CD4-positive, alpha-beta memory T cell (primary cell): ENCODE data around the gene OPCML. TPM values are rescaled to one million over a fixed set of nuclear protein-coding genes. Genes with fewer than 3 reads are reported as not detected.

Experiments used
- CTCF ChIA-PET: fragments of 350-600 bp; sonication (Branson Sonifier 250); formaldehyde crosslinking; loops from one replicate; lab custom pipeline; 2021; ENCODE audit warnings: inconsistent platforms; ENCODE audit not compliant: partially characterized antibody; lab: Charles Lee
- POLR2A ChIA-PET: fragments of 350-600 bp; sonication (Branson Sonifier 250); formaldehyde crosslinking; loops from one replicate; lab custom pipeline; 2021; ENCODE audit not compliant: partially characterized antibody; lab: Charles Lee
- DNase-seq, 5 donors: peaks; one replicate each; pipeline versions ENCODE4 v3.0.0 to v3.0.0-alpha.2; 2020 to 2022; ENCODE audit warnings: mixed read lengths in 1 of 5
- H3K27ac ChIP-seq: one replicate; pipeline ENCODE4 v1.7.0; 2013; ENCODE audit warnings: low read depth, low read length
- H3K27me3 ChIP-seq: 2 replicates; pipeline ENCODE4 v1.7.0; 2013; ENCODE audit warnings: mild to moderate bottlenecking, low read length, moderate library complexity; ENCODE audit not compliant: insufficient read depth
- H3K36me3 ChIP-seq: 2 replicates; pipeline ENCODE4 v1.7.0; 2013; ENCODE audit warnings: mild to moderate bottlenecking, low read length, moderate library complexity; ENCODE audit not compliant: insufficient read depth
- H3K4me1 ChIP-seq: 2 replicates; pipeline ENCODE4 v1.7.0; 2013; ENCODE audit warnings: mild to moderate bottlenecking, low read length, moderate library complexity; ENCODE audit not compliant: insufficient read depth
- H3K4me3 ChIP-seq, 2 donors: one replicate each; pipeline ENCODE4 v1.7.0; 2013; ENCODE audit warnings: low read length in 2 of 2, mild to moderate bottlenecking in 1 of 2
- H3K9me3 ChIP-seq, 2 donors: one replicate each; pipeline ENCODE4 v1.7.0; 2013; ENCODE audit warnings: low read length in 2 of 2, control low read depth in 1 of 2; ENCODE audit not compliant: control insufficient read depth in 1 of 2
- H3K27ac Mint-ChIP-seq, 7 donors: one replicate each; pipeline ENCODE4 v1.8.0; 2020 to 2021; ENCODE audit warnings: mixed read lengths in 7 of 7, mild to moderate bottlenecking in 6 of 7, inconsistent platforms in 3 of 7, moderate library complexity in 3 of 7
- H3K27me3 Mint-ChIP-seq, 2 donors: one replicate each; pipeline ENCODE4 v1.8.0; 2020 to 2021; ENCODE audit warnings: mixed read lengths in 2 of 2
- H3K36me3 Mint-ChIP-seq, 2 donors: one replicate each; pipeline ENCODE4 v1.8.0; 2020 to 2021; ENCODE audit warnings: mixed read lengths in 2 of 2, inconsistent platforms in 1 of 2, mild to moderate bottlenecking in 1 of 2
- H3K4me1 Mint-ChIP-seq, 4 donors: one replicate each; pipeline ENCODE4 v1.8.0; 2020 to 2021; ENCODE audit warnings: mixed read lengths in 4 of 4, mild to moderate bottlenecking in 1 of 4
- H3K4me3 Mint-ChIP-seq, 8 donors: one replicate each; pipeline ENCODE4 v1.8.0; 2020 to 2021; ENCODE audit warnings: mixed read lengths in 8 of 8, mild to moderate bottlenecking in 7 of 8, moderate library complexity in 6 of 8, inconsistent platforms in 3 of 8
- H3K9me3 Mint-ChIP-seq, 8 donors: one replicate each; pipeline ENCODE4 v1.8.0; 2020 to 2021; ENCODE audit warnings: mixed read lengths in 8 of 8, mild to moderate bottlenecking in 5 of 8, inconsistent platforms in 3 of 8, moderate library complexity in 1 of 8
- intact Hi-C: fragments of 100-400 bp; cut with micrococcal nuclease; formaldehyde crosslinking; loops from one replicate; pipeline ENCODE4 v1.15.1; 2023
- polyA plus RNA-seq, 2 donors: library from polyadenylated mRNA; unstranded; fragments of 300-500 nt; fragmentation: Illumina TruSeq; gene quantifications; one replicate each; pipeline ENCODE4 v1.2.3, GENCODE V29; 2021
- total RNA-seq, 2 experiments: library from RNA; stranded (reverse); gene quantifications; one replicate each; pipeline ENCODE4 v1.2.3, GENCODE V29; 2021

The OPCML gene
- total and polyA plus RNA-seq, 4 experiments from 2014 or later, result not detected

DNA sequence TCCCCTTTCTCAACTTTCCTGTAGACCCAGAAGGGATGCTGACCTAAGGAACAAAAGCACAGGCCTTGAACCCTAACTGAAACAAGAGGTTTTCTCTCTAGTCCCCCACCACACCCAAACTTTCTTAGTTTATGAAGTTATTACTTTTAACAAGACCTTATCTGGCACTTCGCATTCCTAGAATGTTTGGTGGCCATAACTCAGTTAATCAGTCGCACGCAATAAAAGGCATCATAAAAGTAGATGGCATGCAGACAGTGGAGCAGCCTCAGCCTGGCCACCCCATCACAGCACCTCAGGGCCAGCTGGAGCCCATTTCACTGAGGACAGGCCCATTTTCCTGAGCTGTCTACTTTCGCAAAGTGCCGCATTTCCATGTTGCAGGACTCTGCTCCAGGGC, 301.9 kb downstream of the OPCML start:
- H3K4me1 Mint-ChIP-seq, result no peaks in the 10 kb centered on the region
- H3K36me3 ChIP-seq, result no peaks in the 10 kb centered on the region
- CTCF ChIA-PET, result no interaction called here
- no peak for DNase-seq
- no peak overlapping the region for H3K4me3 Mint-ChIP-seq
- H3K27ac ChIP-seq, result no peak overlapping the region
- intact Hi-C loops, result no loop called here
- H3K27me3 Mint-ChIP-seq, result peaks cover 0 to 1% of the 10 kb centered on the region in 2 donors
- H3K4me3 ChIP-seq, result no peak overlapping the region
- peaks cover 0 to 4% (median 0%) of the 10 kb centered on the region in 8 donors for H3K9me3 Mint-ChIP-seq
- no peaks in the 10 kb centered on the region for H3K27me3 ChIP-seq
- H3K27ac Mint-ChIP-seq, result no peak overlapping the region
- H3K4me1 ChIP-seq, result no peaks in the 10 kb centered on the region
- H3K9me3 ChIP-seq, result no peaks in the 10 kb centered on the region
- POLR2A ChIA-PET, result no interaction called here
- H3K36me3 Mint-ChIP-seq, result no peaks in the 10 kb centered on the region

DNA sequence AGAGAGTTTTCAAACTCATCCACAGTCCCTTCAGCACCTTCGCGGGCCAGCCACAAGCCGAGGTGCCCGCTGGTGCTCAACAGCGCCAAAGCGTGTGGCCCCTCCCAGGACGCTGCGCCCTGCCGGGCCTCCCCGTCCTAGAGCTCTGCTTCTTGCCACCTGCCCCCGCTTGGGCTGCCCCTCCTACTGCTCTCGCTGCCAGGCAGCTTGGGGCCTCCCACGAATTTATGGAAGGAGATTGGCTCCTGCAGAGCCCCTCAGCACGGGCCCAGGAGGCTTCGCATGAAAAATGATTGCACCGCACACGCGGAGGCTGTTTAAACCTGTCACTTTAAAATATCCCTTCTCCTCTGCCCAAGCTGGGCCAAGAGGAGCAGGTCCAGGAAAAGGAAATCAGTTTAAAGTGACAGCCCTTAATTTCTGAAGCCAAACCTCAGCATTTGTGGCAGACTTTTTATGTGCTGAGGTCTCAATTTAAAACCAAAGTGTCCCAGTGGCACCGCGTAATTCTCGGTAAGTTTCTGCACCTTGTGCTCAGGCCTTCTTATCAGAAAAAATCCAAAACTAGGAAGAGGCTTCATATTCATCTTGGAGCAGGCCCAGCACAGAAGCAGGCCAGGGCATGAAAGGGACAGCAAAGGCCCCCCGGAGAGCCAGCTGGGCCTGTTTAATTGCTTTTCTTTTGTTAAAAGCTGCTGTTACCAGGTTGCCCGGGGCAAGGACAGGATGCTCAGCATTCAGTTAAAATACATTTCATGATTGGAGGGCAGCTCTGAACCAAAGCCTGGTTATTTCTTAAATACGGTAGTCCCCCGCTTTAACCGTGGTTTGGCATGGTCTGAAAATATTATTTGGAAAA, 303.6 kb downstream of the OPCML start:
- H3K9me3 ChIP-seq, result no peaks in the 10 kb centered on the region
- no peaks in the 10 kb centered on the region for H3K27me3 ChIP-seq
- H3K27ac ChIP-seq, result no peak overlapping the region
- POLR2A ChIA-PET, result no interaction called here
- CTCF ChIA-PET, result no interaction called here
- no peak for DNase-seq
- H3K4me3 ChIP-seq, result no peak overlapping the region
- intact Hi-C loops, result no loop called here
- H3K36me3 Mint-ChIP-seq, result no peaks in the 10 kb centered on the region
- no peaks in the 10 kb centered on the region for H3K27me3 Mint-ChIP-seq
- H3K4me3 Mint-ChIP-seq, result no peak overlapping the region
- no peak overlapping the region for H3K27ac Mint-ChIP-seq
- H3K4me1 Mint-ChIP-seq, result no peaks in the 10 kb centered on the region
- no peaks in the 10 kb centered on the region for H3K36me3 ChIP-seq
- peaks cover 0 to 1% (median 0%) of the 10 kb centered on the region in 8 donors for H3K9me3 Mint-ChIP-seq
- no peaks in the 10 kb centered on the region for H3K4me1 ChIP-seq

DNA sequence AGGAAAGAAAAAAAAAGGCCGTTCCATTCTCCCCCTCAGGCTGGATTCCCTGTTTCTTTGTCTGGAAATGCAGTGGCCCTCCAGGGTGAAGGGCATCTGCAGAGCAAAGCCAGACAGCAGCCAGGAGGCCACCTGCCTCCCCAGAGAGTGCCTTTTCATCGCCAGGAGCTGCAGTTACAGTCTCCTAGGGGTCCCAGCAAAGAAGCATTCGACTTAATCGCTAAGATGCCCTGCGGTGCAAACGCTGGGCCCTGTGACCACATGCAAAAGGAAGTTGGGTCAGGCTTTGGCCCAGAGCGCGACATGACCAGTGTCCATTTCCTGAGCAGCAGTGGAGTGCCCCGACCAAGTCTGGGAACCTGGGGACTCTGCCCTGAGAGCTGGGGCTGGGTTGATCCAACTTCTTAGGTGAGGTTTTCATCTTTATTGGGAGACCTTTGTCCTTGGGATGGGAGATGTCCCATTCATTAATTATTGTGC, 304.6 kb downstream of the OPCML start:
- CTCF ChIA-PET, result no interaction called here

DNA sequence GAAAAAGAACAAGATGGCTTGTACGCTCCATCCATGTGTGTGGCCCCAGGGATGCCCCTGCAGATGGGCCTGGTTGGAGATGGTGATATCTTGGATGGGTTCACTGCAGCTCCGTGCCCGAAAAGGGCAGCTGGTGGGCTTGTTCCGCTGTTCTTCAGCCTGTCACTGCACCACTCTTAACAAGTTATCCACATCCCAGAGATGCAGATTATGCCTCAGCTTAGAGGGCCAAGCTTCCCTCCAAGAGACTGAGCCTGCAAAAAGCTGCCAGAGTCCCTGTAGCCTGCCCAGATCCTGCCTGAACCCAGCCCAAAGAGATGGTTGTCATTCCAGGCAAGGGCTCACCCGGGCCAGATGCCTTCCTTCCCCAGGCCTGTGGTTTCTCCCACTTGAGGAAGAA, 308.0 kb downstream of the OPCML start:
- ChIA-PET CTCF (no interaction called here), POLR2A (no interaction called here)
- Mint-ChIP-seq H3K4me1 (no peaks in the 10 kb centered on the region), H3K27me3 (no peaks in the 10 kb centered on the region), H3K27ac (no peak overlapping the region), H3K4me3 (no peak overlapping the region), H3K36me3 (no peaks in the 10 kb centered on the region), H3K9me3 (peaks cover 0 to 1% (median 0%) of the 10 kb centered on the region in 8 donors)
- intact Hi-C loops, result no loop called here
- no peak overlapping the region for H3K4me3 ChIP-seq
- no peak for DNase-seq
- no peaks in the 10 kb centered on the region for H3K27me3 ChIP-seq
- H3K4me1 ChIP-seq, result no peaks in the 10 kb centered on the region
- H3K36me3 ChIP-seq, result no peaks in the 10 kb centered on the region
- no peak overlapping the region for H3K27ac ChIP-seq
- no peaks in the 10 kb centered on the region for H3K9me3 ChIP-seq

More for the DNA sequence above, 304.6 kb downstream of the OPCML start:
- no peak overlapping the region for H3K27ac ChIP-seq
- H3K36me3 ChIP-seq, result no peaks in the 10 kb centered on the region
- H3K4me3 Mint-ChIP-seq, result no peak overlapping the region
- no peaks in the 10 kb centered on the region for H3K36me3 Mint-ChIP-seq
- H3K9me3 ChIP-seq, result no peaks in the 10 kb centered on the region
- POLR2A ChIA-PET, result no interaction called here
- no peak overlapping the region for H3K4me3 ChIP-seq
- no peak for DNase-seq
- H3K27me3 Mint-ChIP-seq, result no peaks in the 10 kb centered on the region
- no peak overlapping the region for H3K27ac Mint-ChIP-seq
- no peaks in the 10 kb centered on the region for H3K27me3 ChIP-seq
- H3K4me1 ChIP-seq, result no peaks in the 10 kb centered on the region
- H3K9me3 Mint-ChIP-seq, result peaks cover 0 to 1% (median 0%) of the 10 kb centered on the region in 8 donors
- H3K4me1 Mint-ChIP-seq, result no peaks in the 10 kb centered on the region
- intact Hi-C loops, result no loop called here

DNA sequence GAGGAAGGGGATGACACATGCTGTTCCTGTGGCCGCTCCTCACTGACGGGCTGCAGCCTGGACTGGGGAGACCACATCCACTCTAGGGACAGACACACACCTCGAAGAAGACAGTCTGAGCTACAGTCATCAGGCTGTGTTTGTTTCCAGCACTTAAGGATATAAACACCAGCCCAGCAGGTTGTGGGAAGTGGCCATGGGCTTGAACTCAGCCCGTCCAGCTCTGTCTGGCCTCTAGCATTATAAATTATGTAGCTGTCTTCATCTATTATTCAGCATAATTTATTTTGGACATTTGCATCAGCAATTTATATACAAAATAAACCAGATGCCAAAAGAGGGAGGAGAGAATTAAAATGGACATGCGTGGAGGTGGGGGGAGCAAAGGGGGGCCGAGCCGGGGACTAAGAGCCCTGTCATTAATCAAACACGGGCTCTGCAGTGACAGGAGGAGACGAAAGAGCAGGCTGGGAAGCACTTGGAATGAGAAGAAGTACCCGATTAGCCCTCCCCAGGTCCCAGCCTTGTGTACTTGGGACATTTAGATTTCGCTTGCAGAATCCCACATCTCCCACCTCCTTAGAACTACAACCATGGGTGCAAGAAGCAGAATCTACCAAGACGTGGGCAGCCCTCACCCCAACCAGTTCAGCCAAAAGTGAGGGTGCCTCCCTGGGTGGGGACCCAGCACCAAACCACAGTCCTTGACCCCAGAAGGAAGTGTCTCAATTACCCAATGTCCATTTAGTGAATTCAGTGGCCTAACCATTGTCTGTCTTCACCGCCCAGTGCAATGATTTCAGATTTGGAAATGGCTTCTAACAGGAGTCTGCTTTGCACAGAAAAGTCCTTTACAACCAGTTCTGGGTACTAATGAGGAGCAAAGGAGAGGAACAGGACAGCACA, 309.6 kb downstream of the OPCML start:
- Mint-ChIP-seq H3K4me3 (no peak overlapping the region), H3K36me3 (no peaks in the 10 kb centered on the region), H3K9me3 (peaks cover 0 to 1% (median 0%) of the 10 kb centered on the region in 8 donors), H3K27ac (no peak overlapping the region), H3K27me3 (peaks cover 0 to 1% of the 10 kb centered on the region in 2 donors), H3K4me1 (no peaks in the 10 kb centered on the region)
- no peaks in the 10 kb centered on the region for H3K4me1 ChIP-seq
- no peak for DNase-seq
- POLR2A ChIA-PET, result no interaction called here
- H3K4me3 ChIP-seq, result no peak overlapping the region
- H3K27ac ChIP-seq, result no peak overlapping the region
- H3K27me3 ChIP-seq, result no peaks in the 10 kb centered on the region
- H3K9me3 ChIP-seq, result no peaks in the 10 kb centered on the region
- no peaks in the 10 kb centered on the region for H3K36me3 ChIP-seq
- intact Hi-C loops, result no loop called here
- CTCF ChIA-PET, result no interaction called here

DNA sequence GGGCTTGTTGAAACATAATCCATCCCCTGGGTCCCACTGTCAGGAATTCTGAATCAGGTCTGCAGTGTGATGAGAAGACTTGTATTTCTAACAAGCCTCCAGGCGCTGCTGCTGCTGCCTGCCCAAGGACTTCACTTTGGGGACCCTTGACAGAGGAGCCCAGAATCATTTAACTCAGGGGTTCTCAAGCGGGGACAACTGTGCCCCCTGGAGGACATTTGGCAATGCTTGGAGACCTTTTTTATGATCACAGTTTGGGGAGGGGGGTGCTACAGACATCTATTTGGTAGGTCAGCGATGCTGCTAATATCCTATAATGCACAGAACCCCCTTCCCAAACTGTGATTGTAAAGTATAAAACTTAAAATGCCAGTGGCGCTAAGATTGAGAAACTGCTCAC, 312.8 kb downstream of the OPCML start:
- intact Hi-C loops, result no loop called here
- H3K4me1 Mint-ChIP-seq, result no peaks in the 10 kb centered on the region
- Histone ChIP-seq H3K36me3 (no peaks in the 10 kb centered on the region), H3K27me3 (no peaks in the 10 kb centered on the region), H3K4me3 (no peak overlapping the region), H3K9me3 (no peaks in the 10 kb centered on the region), H3K27ac (no peak overlapping the region), H3K4me1 (no peaks in the 10 kb centered on the region)
- H3K27me3 Mint-ChIP-seq, result peaks cover 1 to 7% of the 10 kb centered on the region in 2 donors
- ChIA-PET POLR2A (no interaction called here), CTCF (no interaction called here)
- no peaks in the 10 kb centered on the region for H3K36me3 Mint-ChIP-seq
- no peak for DNase-seq
- peaks cover 0 to 6% (median 0%) of the 10 kb centered on the region in 8 donors for H3K9me3 Mint-ChIP-seq
- no peak overlapping the region for H3K4me3 Mint-ChIP-seq
- no peak overlapping the region for H3K27ac Mint-ChIP-seq

DNA sequence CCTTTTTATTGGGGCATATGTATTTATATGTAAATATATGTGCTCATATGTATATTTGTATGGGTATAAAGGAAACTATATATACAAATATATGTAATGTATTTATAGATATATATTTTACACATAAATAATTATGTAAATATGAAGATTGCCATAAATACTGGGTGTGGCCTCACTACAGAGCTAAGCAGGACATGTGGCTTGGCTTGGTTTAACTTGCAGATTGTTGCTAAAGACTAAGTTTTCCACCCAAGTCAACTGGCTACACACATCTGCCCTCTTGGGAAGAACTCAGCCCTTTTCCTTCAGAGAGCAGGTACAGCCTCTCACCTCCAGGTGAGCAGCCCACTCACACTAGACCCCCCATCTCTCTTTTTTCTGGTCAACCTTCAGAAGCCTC, 315.5 kb downstream of the OPCML start:
- ChIA-PET POLR2A (no interaction called here), CTCF (no interaction called here)
- no peaks in the 10 kb centered on the region for H3K9me3 ChIP-seq
- H3K36me3 Mint-ChIP-seq, result no peaks in the 10 kb centered on the region
- H3K4me1 ChIP-seq, result no peaks in the 10 kb centered on the region
- no peak overlapping the region for H3K4me3 Mint-ChIP-seq
- H3K36me3 ChIP-seq, result no peaks in the 10 kb centered on the region
- H3K27me3 ChIP-seq, result no peaks in the 10 kb centered on the region
- no peaks in the 10 kb centered on the region for H3K4me1 Mint-ChIP-seq
- H3K27me3 Mint-ChIP-seq, result peaks cover 1 to 7% of the 10 kb centered on the region in 2 donors
- peaks cover 0 to 6% (median 0%) of the 10 kb centered on the region in 8 donors for H3K9me3 Mint-ChIP-seq
- DNase-seq, result no peak
- no peak overlapping the region for H3K27ac ChIP-seq
- intact Hi-C loops, result no loop called here
- H3K4me3 ChIP-seq, result no peak overlapping the region
- H3K27ac Mint-ChIP-seq, result no peak overlapping the region
